Loucy (cell line): ENCODE data around the gene UBE4A.
"Not testable (repeated sequence)": the region's sequence is repeated elsewhere in the genome, so short reads cannot be mapped to it uniquely, and the experiment has no call there.

Experiments
- H2AFZ ChIP-seq: fragments of 200-600 bp; sonication (generic); 2 replicates; pipeline ENCODE4 v1.6.0; 2016; ENCODE audit warnings: antibody characterized with exemption, mild to moderate bottlenecking, low read length, moderate library complexity
- H3F3A ChIP-seq: fragments of 200-600 bp; 2 replicates; pipeline ENCODE4 v1.6.0; 2016; ENCODE audit warnings: antibody characterized with exemption, low read depth, mild to moderate bottlenecking
- H3K27me3 ChIP-seq: fragments of 200-600 bp; sonication (generic); 2 replicates; pipeline ENCODE4 v1.6.1; 2014; ENCODE audit warnings: low read length, mild to moderate bottlenecking; ENCODE audit not compliant: insufficient read depth, poor library complexity, severe bottlenecking
- H3K36me3 ChIP-seq: fragments of 200-600 bp; sonication (generic); 2 replicates; pipeline ENCODE4 v1.6.1; 2016; ENCODE audit warnings: low read length; ENCODE audit not compliant: insufficient read depth
- H3K4me1 ChIP-seq: fragments of 200-600 bp; sonication (generic); 2 replicates; pipeline ENCODE4 v1.5.1; 2014; ENCODE audit warnings: low read length, mild to moderate bottlenecking; ENCODE audit not compliant: insufficient read depth, poor library complexity, severe bottlenecking
- H3K4me2 ChIP-seq: fragments of 200-600 bp; sonication (generic); 2 replicates; pipeline ENCODE4 v1.6.0; 2014; ENCODE audit warnings: antibody characterized with exemption, low read length, low read depth, mild to moderate bottlenecking; ENCODE audit not compliant: poor library complexity, severe bottlenecking
- H3K4me3 ChIP-seq: fragments of 200-600 bp; sonication (generic); 2 replicates; pipeline ENCODE4 v1.5.1; 2014; ENCODE audit warnings: low read length, mild to moderate bottlenecking, mixed read lengths; ENCODE audit not compliant: poor library complexity, severe bottlenecking
- H3K79me2 ChIP-seq: fragments of 200-600 bp; sonication (generic); 2 replicates; pipeline ENCODE4 v1.6.1; 2014; ENCODE audit warnings: low read length; ENCODE audit not compliant: insufficient read depth
- H3K9ac ChIP-seq: fragments of 200-600 bp; sonication (generic); 2 replicates; pipeline ENCODE4 v1.6.0; 2014; ENCODE audit warnings: mild to moderate bottlenecking, low read depth, low read length, moderate library complexity; ENCODE audit not compliant: poor library complexity, severe bottlenecking
- H3K9me2 ChIP-seq: fragments of 200-600 bp; sonication (generic); replicated peaks from 2 replicates; pipeline ENCODE4 v1.6.1; 2016; ENCODE audit warnings: low read depth, low read length, mixed read lengths
- H3K9me3 ChIP-seq: fragments of 200-600 bp; sonication (generic); 2 replicates; pipeline ENCODE4 v1.6.1; 2014; ENCODE audit warnings: mild to moderate bottlenecking, antibody characterized with exemption, low read length, low read depth; ENCODE audit not compliant: insufficient read depth
- H4K20me1 ChIP-seq: fragments of 200-600 bp; sonication (generic); 2 replicates; pipeline ENCODE4 v1.6.0; 2014; ENCODE audit warnings: antibody characterized with exemption, low read length, mild to moderate bottlenecking; ENCODE audit not compliant: insufficient read depth, poor library complexity, severe bottlenecking
- CTCF ChIP-seq: fragments of 200-600 bp; sonication (generic); conservative IDR thresholded peaks from 2 replicates; pipeline ENCODE4 v1.5.1; 2014; ENCODE audit warnings: mild to moderate bottlenecking, antibody characterized with exemption, low read length
- EZH2phosphoT487 ChIP-seq: fragments of 200-600 bp; IDR thresholded peaks from 2 replicates; pipeline ENCODE4 v1.6.1; 2018; ENCODE audit warnings: antibody characterized with exemption, mild to moderate bottlenecking, moderate library complexity, borderline replicate concordance

UBE4A gene

GRCh38 chr11:118412921-118413320, 53.5 kb downstream of the UBE4A start:
- Histone ChIP-seq H3K4me3 (no peak overlapping the region), H3K4me2 (no peak overlapping the region), H3K9ac (no peak overlapping the region), H2AFZ (no peak overlapping the region), H4K20me1 (peaks cover 15% of the 10 kb centered on the region), H3K4me1 (peaks cover 27% of the 10 kb centered on the region), H3K36me3 (peaks cover 22% of the 10 kb centered on the region; the same call in 1 of the 2 replicates), H3K27me3 (no peaks in the 10 kb centered on the region), H3K9me2 (no peaks in the 10 kb centered on the region), H3K79me2 (peaks cover 26% of the 10 kb centered on the region), H3K9me3 (no peaks in the 10 kb centered on the region), H3F3A (peaks cover 6% of the 10 kb centered on the region)
- no peak for TF ChIP-seq EZH2phosphoT487
- no peak for TF ChIP-seq CTCF

DNA sequence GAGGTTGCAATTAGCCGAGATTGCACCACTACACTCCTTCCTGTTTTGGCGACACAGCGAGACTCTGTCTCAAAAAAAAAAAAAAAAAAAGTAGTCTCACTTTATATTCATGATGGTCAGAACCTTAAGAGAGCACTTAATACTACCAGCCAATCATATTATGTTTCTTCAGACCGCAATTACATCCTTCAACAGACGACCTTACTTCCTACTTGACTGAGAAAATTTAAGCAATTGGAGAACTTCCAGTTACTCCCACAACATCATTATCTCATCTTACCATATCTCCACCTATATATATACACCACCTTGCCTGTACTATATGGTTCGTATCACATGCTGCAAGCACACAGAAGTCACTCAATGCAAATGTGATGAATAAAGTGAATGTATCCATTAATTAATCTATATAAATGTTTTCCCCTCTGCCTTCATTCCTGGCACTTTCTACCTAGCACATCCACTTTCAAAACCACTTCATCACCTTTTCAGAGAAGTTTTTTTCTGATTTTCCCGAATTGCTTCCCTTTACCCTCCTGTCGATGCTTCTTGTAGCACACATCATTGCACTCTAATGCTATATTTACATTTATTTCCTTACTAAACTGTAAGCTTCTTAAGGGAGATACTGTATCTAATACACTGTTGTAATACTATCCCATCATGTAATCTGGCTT, 55.8 kb downstream of the UBE4A start:
- no peaks in the 10 kb centered on the region for H4K20me1 ChIP-seq
- no peak for TF ChIP-seq CTCF
- TF ChIP-seq EZH2phosphoT487 = no peak
- H3K9me2 ChIP-seq = no peaks in the 10 kb centered on the region
- no peak overlapping the region for H3K9ac ChIP-seq
- no peak overlapping the region for H3K4me3 ChIP-seq
- no peaks in the 10 kb centered on the region for H3K9me3 ChIP-seq
- H3K4me2 ChIP-seq = peak overlapping the region; percentile 53
- peaks cover 6% of the 10 kb centered on the region; the same call in 1 of the 2 replicates for H3K79me2 ChIP-seq
- H2AFZ ChIP-seq = no peak overlapping the region
- peaks cover 3% of the 10 kb centered on the region; the same call in 1 of the 2 replicates for H3F3A ChIP-seq
- H3K27me3 ChIP-seq = no peaks in the 10 kb centered on the region
- H3K4me1 ChIP-seq = peaks cover 21% of the 10 kb centered on the region
- peaks cover 5% of the 10 kb centered on the region; the same call in 1 of the 2 replicates for H3K36me3 ChIP-seq

DNA sequence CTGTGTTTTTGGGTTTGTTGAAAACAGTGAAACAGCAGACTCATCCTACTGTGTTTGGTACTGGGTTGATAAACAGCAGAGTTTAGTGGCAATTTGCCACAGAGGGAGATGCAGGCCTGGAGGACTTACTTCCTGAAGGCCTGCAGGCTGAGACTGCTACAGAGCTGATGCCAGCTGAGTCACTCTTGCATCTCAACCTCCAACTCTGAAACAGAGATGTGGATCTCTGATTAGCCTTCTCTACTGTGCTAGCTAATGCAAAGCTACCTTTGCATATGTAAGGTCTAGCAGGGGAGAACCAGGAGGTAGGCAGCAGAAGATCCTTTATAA, 56.3 kb downstream of the UBE4A start:
- Histone ChIP-seq H2AFZ (no peak overlapping the region), H3K9me2 (no peaks in the 10 kb centered on the region), H3F3A (peaks cover 3% of the 10 kb centered on the region; the same call in 1 of the 2 replicates), H3K4me3 (no peak overlapping the region), H3K9ac (no peak overlapping the region), H3K4me1 (peaks cover 21% of the 10 kb centered on the region), H3K4me2 (peak overlapping the region; percentile 53), H3K27me3 (no peaks in the 10 kb centered on the region), H3K79me2 (peaks cover 1% of the 10 kb centered on the region; the same call in 1 of the 2 replicates), H4K20me1 (no peaks in the 10 kb centered on the region), H3K36me3 (peaks cover under 1% of the 10 kb centered on the region; the same call in 1 of the 2 replicates), H3K9me3 (no peaks in the 10 kb centered on the region)
- TF ChIP-seq CTCF (no peak), EZH2phosphoT487 (no peak)

- not testable (repeated sequence) for H3F3A ChIP-seq, H4K20me1 ChIP-seq, H3K79me2 ChIP-seq, H3K9ac ChIP-seq, H3K4me3 ChIP-seq, H3K36me3 ChIP-seq, H3K9me3 ChIP-seq, H3K27me3 ChIP-seq, H3K9me2 ChIP-seq, H2AFZ ChIP-seq, H3K4me2 ChIP-seq
- peaks cover 21% of the 10 kb centered on the region for H3K4me1 ChIP-seq
Observed at GRCh38 chr11:118416900-118417299, 57.5 kb downstream of the UBE4A start.
